ENCODE measurements around the gene SFN.

The SFN gene

DNA sequence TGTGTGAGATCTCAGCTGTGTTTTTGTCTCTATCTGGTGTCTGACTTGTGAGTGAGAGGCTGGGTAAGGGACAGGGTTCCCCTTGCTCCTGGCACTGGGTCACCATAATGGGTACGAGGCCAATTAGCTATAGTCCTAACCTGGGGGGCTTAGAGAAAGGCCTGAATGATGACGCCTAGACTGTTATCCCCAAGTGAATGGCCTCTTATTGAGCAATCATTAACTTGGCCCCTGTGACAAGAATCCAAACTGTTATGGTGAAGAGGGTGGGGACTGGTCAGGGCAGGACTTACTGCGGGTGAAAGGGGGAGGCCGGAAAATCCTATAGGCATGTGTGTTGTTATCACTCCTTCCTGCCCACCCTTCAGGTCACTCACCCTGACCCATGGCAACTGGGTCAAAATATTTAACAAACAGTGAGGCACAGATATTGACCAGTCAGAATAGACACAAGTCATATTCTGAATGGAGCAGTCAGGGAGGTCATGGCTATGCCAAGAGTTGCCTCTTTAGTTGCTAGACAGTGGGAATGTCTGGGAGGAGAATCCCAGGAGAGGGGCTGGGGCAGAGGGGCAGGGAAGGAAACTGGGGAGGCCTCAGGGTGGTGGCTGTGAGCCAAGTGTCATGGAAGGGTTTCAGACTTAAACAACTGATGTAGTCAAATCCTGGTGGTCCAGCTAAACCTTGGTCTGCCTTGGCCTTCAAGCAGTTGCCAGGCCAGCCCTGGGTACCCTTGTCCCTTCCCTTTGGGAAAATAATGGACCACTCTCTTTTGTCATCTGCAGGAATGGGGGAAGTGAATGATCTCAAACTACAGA, 47.6 kb downstream of the SFN start:
- no peak for DNase-seq

- DNase-seq, result no peak
Measured at GRCh38 chr1:26911399-26912146, 48.6 kb downstream of the SFN start.

DNA sequence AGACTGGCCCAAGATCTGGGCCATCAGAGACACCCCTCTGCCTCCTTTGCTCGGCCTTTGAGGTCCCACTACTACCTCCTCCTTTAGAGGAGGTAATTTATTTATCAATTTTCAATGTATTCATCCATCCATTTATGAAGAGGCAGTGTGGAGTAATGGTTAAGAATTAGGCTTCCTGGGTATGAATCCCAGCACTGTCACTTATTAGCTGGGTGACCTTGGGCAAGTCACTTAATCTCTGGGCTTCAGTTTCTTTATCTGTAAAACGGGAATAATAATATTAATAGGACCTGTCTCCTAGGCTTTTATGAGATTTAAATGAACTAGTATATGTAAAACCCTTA, 49.2 kb downstream of the SFN start:
- no peak for DNase-seq

- DNase-seq, result no peak
Measured at GRCh38 chr1:26913389-26913753, 50.4 kb downstream of the SFN start.
